B cell (primary cell): ENCODE measurements around the gene ARL3.
"Not testable (repeated sequence)": the region's sequence is repeated elsewhere in the genome, so short reads cannot be mapped to it uniquely, and the experiment has no call there.

ENCODE experiments used
- EZH2 ChIP-seq: IDR thresholded peaks from 2 replicates; pipeline ENCODE4 v1.6.1; 2012; ENCODE audit warnings: borderline replicate concordance, low read depth, mild to moderate bottlenecking, moderate library complexity, low read length; ENCODE audit not compliant: insufficient read depth, poor library complexity, severe bottlenecking
- TF ChIP-seq, protein P1 (sequence below): fragments of 200-600 bp; IDR thresholded peaks from one replicate; pipeline ENCODE4 v1.8.0; 2022; ENCODE audit warnings: antibody characterized with exemption, mild to moderate bottlenecking

DNA sequence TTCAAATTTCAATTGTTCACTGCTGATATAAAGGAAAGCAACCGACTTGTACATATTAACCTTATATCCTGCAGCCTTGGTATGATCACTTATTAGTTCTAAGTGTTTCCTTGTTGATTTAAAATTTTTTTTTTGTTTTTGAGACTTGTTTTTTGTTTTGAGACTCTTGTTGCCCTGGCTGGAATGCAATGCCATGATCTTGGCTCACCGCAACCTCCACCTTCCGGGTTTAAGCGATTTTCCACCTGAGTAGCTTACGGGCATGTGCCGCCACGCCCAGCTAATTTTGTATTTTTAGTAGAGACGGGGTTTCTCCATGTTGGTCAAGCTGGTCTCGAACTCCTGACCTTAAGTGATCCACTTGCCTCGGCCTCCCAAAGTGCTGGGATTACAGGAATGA is 18.8 kb downstream of the ARL3 start:
- TF ChIP-seq, protein P1, sequence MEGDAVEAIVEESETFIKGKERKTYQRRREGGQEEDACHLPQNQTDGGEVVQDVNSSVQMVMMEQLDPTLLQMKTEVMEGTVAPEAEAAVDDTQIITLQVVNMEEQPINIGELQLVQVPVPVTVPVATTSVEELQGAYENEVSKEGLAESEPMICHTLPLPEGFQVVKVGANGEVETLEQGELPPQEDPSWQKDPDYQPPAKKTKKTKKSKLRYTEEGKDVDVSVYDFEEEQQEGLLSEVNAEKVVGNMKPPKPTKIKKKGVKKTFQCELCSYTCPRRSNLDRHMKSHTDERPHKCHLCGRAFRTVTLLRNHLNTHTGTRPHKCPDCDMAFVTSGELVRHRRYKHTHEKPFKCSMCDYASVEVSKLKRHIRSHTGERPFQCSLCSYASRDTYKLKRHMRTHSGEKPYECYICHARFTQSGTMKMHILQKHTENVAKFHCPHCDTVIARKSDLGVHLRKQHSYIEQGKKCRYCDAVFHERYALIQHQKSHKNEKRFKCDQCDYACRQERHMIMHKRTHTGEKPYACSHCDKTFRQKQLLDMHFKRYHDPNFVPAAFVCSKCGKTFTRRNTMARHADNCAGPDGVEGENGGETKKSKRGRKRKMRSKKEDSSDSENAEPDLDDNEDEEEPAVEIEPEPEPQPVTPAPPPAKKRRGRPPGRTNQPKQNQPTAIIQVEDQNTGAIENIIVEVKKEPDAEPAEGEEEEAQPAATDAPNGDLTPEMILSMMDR: not testable (repeated sequence)
- TF ChIP-seq EZH2: not testable (repeated sequence)
